Kasumi-1 (cell line): ENCODE results near the gene STARD3.

Source experiments
- DNase-seq, 2 experiments: peaks; one replicate each; lab custom pipeline; 2025; lab: John Stamatoyannopoulos, UW

Gene STARD3

GRCh38 chr17:39604911-39605491 is 31.9 kb upstream of the STARD3 start:
- DNase-seq = no peak

- DNase-seq = no peak
These were observed 31.2 kb upstream of the STARD3 start for GRCh38 chr17:39605492-39606433.

DNA sequence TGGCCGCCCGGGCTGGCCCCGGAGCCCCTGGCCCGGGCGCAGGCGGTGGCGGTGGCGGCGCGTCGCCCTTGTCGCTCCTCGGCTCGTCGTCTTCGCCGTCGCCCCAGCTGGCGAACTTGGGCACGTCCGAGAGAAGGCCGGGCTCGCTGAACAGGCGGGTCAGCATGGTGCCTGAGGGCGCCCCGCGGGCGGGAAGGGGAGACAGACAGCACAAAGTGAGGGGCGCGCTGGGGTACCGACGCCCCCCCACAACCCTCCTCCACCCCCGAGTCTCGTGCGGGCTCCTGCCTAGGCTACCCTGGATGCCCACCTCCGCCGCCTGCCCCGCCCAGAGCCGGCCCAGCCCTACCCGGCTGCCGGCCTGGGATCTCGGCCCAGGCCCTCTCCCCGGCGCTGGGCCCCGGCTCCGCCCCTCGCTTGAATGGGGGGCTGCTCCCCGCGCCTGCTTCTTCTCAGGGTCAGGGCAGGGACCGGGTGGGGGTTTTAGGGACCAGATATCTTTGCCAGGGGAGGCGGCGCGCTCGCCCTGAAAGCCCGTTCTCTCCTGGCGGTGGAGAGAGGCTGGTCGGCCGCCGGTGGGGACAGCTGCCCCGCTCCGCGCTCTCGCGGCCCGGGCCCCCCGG is 30.4 kb upstream of the STARD3 start:
- no peak for DNase-seq

GRCh38 chr17:39607057-39607850 is 29.7 kb upstream of the STARD3 start:
- DNase-seq = no peak

- no peak for DNase-seq
These were observed 29.2 kb upstream of the STARD3 start, which contains the start of gene NEUROD2 for GRCh38 chr17:39607851-39608130. Gene NEUROD2 (minus strand): TSS chr17:39607920. CDS start chr17:39606599, 1,321 bp downstream.

GRCh38 chr17:39608142-39608981 is 28.6 kb upstream of the STARD3 start:
- no peak for DNase-seq

- no peak for DNase-seq
These were observed 27.4 kb upstream of the STARD3 start for GRCh38 chr17:39609416-39610025.

DNA sequence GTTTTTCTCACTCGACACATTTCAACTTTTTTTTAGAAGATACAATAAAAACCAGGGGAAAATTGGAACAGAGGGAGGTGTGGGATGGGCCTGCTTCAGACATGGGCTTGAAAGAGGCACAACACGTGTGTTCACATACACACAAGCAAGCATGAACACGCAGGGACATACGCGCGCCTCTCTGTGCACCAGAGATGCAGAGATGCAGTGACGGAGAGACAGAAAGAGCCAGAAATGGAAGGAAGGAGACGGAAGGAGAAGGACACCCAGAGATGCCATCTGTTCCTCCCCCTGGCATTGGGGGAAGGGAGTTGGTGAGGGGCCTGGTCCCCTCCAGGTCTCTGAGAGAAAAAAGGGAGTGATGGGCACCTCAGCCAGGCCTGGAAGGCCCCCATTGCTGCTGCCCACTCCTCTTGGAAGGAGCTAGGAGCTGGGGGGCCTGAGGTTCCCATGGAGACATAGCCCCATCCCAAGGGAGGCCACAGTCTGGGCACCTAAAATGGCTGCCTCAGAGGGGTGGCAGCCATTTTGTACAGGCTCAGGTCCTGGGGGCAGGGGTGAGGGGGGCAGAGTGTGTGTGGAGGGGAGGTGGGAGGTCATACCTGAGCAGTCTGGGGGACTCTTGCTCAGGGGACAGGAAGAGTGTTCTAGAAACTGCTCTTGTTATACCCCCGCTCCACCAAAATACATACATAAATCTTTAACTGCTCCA is 25.4 kb upstream of the STARD3 start:
- no peak for DNase-seq

DNA sequence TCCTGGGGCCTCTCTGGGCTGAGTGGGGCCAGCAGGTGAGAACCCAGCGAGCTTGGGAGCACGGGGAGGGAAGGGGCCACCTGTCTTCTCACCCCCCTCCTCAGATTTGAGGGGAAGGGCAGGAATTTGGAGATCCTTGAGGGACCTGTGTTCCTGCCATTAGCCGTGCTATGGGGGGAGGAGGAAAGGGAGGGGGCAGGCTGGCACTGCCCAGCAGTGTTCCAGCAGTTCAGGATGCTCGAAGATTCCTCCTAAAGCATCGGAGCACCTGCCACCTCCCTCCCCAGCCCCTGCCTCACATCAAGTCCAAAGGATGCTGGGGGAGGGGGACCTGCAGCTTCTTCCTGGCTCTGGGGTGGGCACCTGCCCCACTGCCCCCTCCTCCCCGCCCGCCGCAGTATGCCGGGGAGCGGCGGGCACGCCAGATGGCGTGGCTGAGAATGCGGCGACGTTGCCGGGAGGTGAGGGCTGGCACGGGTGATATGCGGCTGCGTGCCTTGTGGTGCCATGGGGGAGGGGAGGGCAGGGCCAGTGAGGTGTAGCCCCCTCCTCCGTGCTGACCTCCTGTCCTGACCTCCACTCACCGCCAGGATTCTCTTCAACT is 24.6 kb upstream of the STARD3 start:
- no peak for DNase-seq

DNA sequence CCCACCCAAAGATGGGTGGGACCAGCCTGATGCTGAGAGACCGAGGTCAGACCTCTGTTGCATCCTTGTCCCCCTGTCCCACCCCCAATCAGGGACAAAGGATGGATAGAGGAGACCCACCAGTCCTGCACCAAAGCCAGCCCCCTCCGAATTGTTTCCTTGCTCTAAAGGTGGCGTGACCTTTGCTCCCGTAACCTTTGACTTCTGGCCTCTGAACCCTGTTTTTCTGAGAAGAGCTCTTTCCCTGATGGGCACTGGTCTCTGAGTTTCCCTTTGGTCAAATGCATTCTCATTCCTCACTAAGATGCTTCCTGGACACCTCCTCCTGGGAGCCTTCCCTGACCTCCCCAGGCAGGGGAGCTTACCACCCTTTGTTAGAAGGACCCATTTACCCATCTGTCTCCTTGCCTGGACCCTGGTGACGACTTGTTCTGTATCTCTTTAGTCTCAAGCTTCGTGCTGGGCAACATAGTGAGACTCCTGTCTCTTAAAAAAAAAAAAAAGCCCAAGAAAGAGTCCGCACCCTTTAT is 23.9 kb upstream of the STARD3 start:
- no peak for DNase-seq

GRCh38 chr17:39614545-39615157 is 22.3 kb upstream of the STARD3 start:
- no peak for DNase-seq

GRCh38 chr17:39615434-39615833 is 21.5 kb upstream of the STARD3 start:
- DNase-seq = no peak

DNA sequence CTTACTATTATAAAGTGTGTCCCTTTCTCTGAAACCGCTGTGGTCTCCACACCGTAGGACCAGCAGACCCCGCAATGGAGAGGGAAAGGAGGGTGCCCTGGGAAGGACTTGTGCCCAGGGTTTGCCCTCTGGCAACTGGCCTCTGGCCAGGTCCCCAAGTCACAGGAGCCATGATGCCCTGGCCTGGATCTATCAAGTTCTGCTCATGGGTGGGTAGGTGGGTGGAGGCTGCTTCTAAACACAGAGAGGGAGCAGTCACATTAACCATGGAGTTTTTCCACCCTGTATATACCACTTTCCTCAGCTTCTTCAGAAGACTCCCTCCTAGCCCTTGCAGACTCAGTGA is 19.9 kb upstream of the STARD3 start:
- no peak for DNase-seq

- peak; percentile 32 to 45 for DNase-seq
These were observed 19.3 kb upstream of the STARD3 start for GRCh38 chr17:39617446-39618245.

GRCh38 chr17:39618246-39618913 is 18.6 kb upstream of the STARD3 start:
- no peak for DNase-seq

DNA sequence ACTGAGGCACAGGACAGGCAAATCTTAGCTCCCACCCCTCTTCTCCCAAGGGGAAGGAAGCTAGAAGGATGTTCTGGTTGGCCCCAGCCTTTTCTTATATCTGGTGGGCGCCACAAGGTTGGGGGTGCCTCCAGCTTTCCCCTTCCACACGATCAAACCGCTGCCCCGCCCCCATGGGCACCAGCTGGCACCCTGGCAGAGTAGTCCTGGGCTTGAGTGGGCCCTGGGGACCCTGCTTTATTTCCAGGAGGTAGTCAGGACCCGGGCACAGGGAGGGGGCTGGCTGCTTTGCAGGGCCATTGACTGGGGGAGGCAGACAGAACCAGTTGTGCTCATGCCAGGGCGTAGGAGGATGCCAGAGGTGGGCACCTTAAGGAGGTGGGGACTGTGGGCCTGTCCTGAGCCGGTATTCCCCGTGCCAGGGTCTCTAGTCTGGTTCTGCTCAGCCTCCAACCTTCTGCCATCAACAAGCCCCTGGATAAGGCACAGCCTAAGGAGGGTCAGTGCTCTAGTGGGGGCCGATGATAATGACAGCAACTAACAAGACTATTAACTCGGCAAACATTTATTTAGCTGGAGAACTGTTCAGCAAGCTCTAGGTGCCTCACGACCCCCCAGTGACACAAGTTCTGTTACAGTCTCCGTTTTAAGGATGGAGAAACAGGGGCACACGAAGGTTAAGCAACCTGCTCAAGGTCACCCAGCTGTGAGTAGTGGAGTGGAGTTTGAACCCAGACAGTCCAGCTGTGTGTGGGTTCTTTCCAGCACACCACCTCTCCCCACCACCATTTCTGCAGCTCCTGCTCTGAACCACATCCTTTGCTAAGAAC is 17.8 kb upstream of the STARD3 start:
- no peak for DNase-seq

- no peak for DNase-seq
These were observed 17.2 kb upstream of the STARD3 start for GRCh38 chr17:39619786-39620101.
